Tibial nerve (tissue), 4 donors: ENCODE results near the gene LYPD6B.

Experiments used
- CTCF ChIP-seq, 5 experiments: fragments of 200-600 bp in 3 of 5; fragments of 450-650 bp in 2 of 5; sonication (generic) in 3 of 5; IDR thresholded peaks; one replicate each; pipeline ENCODE4 v1.5.1; 2016 to 2019; ENCODE audit warnings: antibody characterized with exemption in 5 of 5, mild to moderate bottlenecking in 3 of 5, moderate library complexity in 2 of 5
- EP300 ChIP-seq, 2 donors: sonication (generic); formaldehyde crosslinking; IDR thresholded peaks; one replicate each; pipeline ENCODE4 v1.6.1; 2017; ENCODE audit warnings: antibody characterized with exemption in 2 of 2, mild to moderate bottlenecking in 1 of 2
- POLR2A ChIP-seq, 2 donors: fragments of 450-650 bp; IDR thresholded peaks; one replicate each; pipeline ENCODE4 v1.6.1; 2017; ENCODE audit warnings: antibody characterized with exemption in 2 of 2, mild to moderate bottlenecking in 2 of 2, moderate library complexity in 2 of 2

- TF ChIP-seq EP300 (IDR thresholded peaks at IDR 0.05) = no peak
- no peak for TF ChIP-seq CTCF (IDR thresholded peaks at IDR 0.05)
- TF ChIP-seq POLR2A (IDR thresholded peaks at IDR 0.05) = no peak
These were observed 26.0 kb upstream of the LYPD6B start for GRCh38 chr2:149012545-149012944.
